ENCODE measurements around the gene FMN2. TPM values are rescaled to one million over a fixed set of nuclear protein-coding genes. Genes with fewer than 3 reads are reported as not detected.
"Not testable (repeated sequence)": the region's sequence is repeated elsewhere in the genome, so short reads cannot be mapped to it uniquely, and the experiment has no call there.

Gene FMN2
- total RNA-seq, 1 donor from 2014 or later: not detected

DNA sequence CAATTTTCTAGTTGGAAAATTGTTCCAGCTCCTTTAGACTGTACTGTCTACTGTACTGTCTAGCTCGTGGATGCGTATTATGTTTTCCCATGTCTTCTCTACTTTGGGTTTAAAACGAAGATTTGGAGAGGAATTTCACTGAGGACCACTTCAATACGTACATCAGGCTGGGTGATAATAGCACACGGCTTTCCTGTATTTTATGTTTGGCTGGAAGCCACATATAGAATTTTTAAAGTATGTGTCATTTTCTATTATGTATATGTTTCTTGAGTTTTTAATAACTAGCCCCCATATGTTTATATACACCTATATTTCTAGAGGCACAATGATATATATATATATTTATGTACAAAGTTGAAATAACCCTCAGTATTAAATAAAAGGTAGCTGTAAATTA, 293.9 kb downstream of the FMN2 start:
- no peak for ATAC-seq (ENCODE audit: poor library complexity)
- intact Hi-C loops (cut with DNase I): no loop called here
- DNase-seq: no peak

- intact Hi-C loops (cut with DNase I): no loop called here
- no peak for DNase-seq
- no peak for ATAC-seq (ENCODE audit: poor library complexity)
Observed at GRCh38 chr1:240385985-240386978, 294.6 kb downstream of the FMN2 start.

- DNase-seq (no peak), ATAC-seq (ENCODE audit: poor library complexity) (no peak)
- intact Hi-C loops (cut with DNase I): no loop called here
Observed at GRCh38 chr1:240387051-240387450, 295.4 kb downstream of the FMN2 start.

- no peak for ATAC-seq (ENCODE audit: poor library complexity)
- intact Hi-C loops (cut with DNase I): no loop called here
Observed at GRCh38 chr1:240391660-240392260, 300.1 kb downstream of the FMN2 start.

GRCh38 chr1:240394353-240394752, 302.7 kb downstream of the FMN2 start:
- DNase-seq: no peak
- no peak for ATAC-seq (ENCODE audit: poor library complexity)
- intact Hi-C loops (cut with DNase I): no loop called here

More at GRCh38 chr1:240391660-240392260, 300.1 kb downstream of the FMN2 start:
- DNase-seq: no peak

GRCh38 chr1:240395336-240395735, 303.7 kb downstream of the FMN2 start:
- no peak for ATAC-seq (ENCODE audit: poor library complexity)
- no peak for DNase-seq
- intact Hi-C loops (cut with DNase I): no loop called here

GRCh38 chr1:240399381-240399780, 307.7 kb downstream of the FMN2 start:
- DNase-seq (no peak), ATAC-seq (ENCODE audit: poor library complexity) (no peak)
- intact Hi-C loops (cut with DNase I): no loop called here

DNA sequence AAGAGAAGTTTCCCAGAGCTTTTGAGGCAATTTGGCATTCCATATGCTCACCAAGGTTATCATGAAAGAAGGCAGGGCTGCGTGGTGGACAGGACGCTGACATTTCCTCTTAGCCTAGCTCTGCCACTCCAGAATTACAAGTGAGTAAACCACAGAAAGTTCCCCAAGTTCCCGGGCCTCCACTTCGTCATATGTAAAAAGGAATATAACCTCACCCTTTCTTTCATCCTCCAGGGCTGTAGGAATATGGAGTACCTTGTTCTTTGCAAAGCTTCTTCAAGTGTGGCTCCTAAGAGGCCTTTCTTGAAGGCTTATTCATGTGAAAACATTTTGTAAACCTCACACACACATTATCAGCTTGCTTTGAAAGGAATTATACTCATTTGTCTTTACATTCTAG, 310.0 kb downstream of the FMN2 start:
- DNase-seq: no peak
- intact Hi-C loops (cut with DNase I): no loop called here
- no peak for ATAC-seq (ENCODE audit: poor library complexity)

DNA sequence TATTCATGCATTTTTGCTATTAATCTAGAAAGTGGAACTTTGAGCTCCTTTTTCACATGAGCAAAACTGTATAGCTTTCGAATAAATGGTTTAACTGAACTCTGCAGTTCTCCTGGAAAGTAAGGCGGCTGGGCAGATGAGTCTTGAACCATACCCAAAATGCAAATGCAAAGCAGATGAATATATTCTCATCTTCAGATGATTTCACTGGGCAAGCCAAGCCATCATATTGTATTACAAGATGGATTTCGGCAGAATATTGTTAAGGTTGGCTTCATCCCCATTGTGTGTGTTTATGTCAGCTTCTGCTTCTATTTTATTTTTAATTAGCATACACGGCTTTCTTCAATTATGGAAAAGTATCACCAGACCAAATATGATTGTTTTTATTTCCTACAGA, 310.6 kb downstream of the FMN2 start:
- ATAC-seq (ENCODE audit: poor library complexity) (no peak), DNase-seq (no peak)
- intact Hi-C loops (cut with DNase I): no loop called here

- ATAC-seq (ENCODE audit: poor library complexity): no peak
- intact Hi-C loops (cut with DNase I): no loop called here
Observed at GRCh38 chr1:240404286-240404685, 312.6 kb downstream of the FMN2 start.

DNA sequence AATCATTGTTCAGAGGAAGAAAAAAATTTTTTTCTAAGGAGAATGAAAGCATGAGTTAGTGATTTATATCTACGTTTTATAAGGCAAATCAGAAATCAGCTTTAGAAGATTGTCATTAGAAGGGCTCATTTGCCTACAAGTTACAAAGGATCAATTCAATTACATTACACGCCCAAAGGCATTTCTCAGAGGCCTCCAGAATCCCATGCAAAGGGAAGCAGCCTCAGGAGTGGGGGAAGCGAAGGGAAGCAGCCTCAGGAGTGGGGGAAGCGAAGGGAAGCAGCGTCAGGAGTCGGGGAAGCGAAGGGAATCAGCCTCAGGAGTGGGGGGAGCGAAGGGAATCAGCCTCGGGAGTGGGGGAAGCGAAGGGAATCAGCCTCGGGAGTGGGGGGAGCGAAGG, 314.1 kb downstream of the FMN2 start:
- DNase-seq (no peak), ATAC-seq (ENCODE audit: poor library complexity) (no peak)
- intact Hi-C loops (cut with DNase I): no loop called here

More at GRCh38 chr1:240404286-240404685, 312.6 kb downstream of the FMN2 start:
- no peak for DNase-seq

DNA sequence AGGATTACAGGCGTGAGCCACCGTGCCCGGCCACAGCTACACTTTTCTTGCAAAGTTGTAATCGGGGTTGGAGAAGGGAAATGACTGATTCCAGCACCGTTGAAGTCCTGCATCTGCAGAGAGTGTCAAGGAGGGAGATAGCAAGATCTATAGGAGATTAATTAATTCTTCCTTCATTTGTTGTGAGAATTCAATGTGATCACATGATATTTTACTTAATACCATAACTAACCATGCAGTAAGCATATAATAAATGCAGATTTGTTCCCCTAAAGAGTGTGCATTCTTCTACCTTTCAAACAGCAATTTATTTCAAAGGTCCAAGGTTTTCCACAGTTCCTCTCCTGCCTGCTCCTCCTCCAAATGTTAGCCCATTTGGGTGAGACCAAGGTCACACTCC, 315.7 kb downstream of the FMN2 start:
- intact Hi-C loops (cut with DNase I): no loop called here
- DNase-seq (no peak), ATAC-seq (ENCODE audit: poor library complexity) (no peak)

DNA sequence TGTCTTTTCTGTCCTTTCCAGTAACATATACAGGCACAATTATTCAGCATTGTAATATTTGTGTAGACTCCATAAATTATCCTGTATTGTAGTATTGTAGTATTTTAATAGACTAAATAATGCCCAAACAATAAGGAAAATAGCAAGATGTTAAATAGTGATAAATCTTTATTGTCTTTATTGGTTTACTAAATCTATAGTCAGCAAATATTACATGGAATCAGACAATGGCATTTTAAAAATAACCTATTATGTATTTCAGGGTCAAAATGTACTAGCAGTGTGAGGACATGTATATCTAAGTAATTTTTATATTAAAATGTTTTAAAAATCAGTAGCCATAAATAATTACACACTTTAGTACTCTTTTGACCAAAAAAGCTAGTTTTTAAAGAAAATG, 317.9 kb downstream of the FMN2 start:
- DNase-seq (no peak), ATAC-seq (ENCODE audit: poor library complexity) (no peak)
- intact Hi-C loops (cut with DNase I): no loop called here

DNA sequence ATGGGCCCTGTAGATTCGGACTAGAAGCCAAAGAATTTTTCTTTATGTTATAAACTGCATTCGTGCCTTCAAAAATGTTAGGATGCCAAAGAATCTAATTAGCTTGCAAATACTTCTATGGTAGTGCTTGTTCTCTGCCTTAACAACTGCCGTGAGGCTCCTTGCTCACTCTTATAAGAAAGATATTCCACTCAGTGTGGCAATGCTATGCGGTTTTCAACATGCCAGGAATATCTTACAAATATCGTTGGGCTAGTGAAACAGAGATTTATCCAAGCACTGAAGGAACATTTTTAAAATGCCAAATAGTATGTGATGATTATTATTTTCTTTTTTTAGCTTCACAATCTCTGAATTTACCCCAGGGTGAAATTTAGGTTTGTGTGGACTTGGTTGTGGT, 322.0 kb downstream of the FMN2 start:
- DNase-seq (no peak), ATAC-seq (ENCODE audit: poor library complexity) (no peak)
- intact Hi-C loops (cut with DNase I): no loop called here

GRCh38 chr1:240414237-240414636, 322.6 kb downstream of the FMN2 start:
- DNase-seq (no peak), ATAC-seq (ENCODE audit: poor library complexity) (no peak)
- intact Hi-C loops (cut with DNase I): no loop called here

- intact Hi-C loops (cut with DNase I): not testable (repeated sequence)
Observed at GRCh38 chr1:240415011-240415410, 323.3 kb downstream of the FMN2 start.

GRCh38 chr1:240415532-240415931, 323.8 kb downstream of the FMN2 start:
- no peak for ATAC-seq (ENCODE audit: poor library complexity)
- intact Hi-C loops (cut with DNase I): no loop called here
- DNase-seq: no peak

More at GRCh38 chr1:240415011-240415410, 323.3 kb downstream of the FMN2 start:
- not testable (repeated sequence) for ATAC-seq (ENCODE audit: poor library complexity); DNase-seq

DNA sequence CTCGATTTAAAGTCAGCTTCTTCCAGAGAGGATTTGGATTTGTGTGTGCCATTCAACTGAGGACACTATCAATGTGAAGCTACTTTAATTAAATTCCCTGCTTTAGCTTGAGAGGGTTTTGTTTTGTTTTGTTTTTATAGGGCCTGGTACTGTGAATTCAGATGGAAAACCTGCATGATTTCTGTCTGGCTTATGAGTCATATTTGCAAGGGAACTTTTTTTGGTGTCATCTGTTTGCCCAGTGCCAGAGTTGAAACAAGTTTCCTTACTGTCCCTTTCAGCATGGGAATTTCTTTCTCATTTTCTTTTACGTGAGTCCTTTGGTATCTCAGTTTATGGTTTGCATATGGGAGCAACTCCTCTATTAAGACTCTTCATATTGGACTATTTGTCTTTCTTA, 325.6 kb downstream of the FMN2 start:
- ATAC-seq (ENCODE audit: poor library complexity) (no peak), DNase-seq (no peak)
- intact Hi-C loops (cut with DNase I): no loop called here

- DNase-seq (no peak), ATAC-seq (ENCODE audit: poor library complexity) (no peak)
- intact Hi-C loops (cut with DNase I): no loop called here
Observed at GRCh38 chr1:240420766-240421165, 329.1 kb downstream of the FMN2 start.
